NK-92 (cell line): ENCODE results near the gene PTPRN2.
"Not testable (repeated sequence)": the region's sequence is repeated elsewhere in the genome, so short reads cannot be mapped to it uniquely, and the experiment has no call there.

ENCODE experiments used
- DNase-seq: peaks from one replicate; lab custom pipeline; 2025; ENCODE audit not compliant: unreplicated experiment; lab: John Stamatoyannopoulos, UW

The PTPRN2 gene

GRCh38 chr7:157703131-157703530, 884.5 kb downstream of the PTPRN2 start:
- DNase-seq, result no peak

GRCh38 chr7:157702311-157703023, 885.2 kb downstream of the PTPRN2 start:
- DNase-seq, result no peak

GRCh38 chr7:157701395-157702180, 886.0 kb downstream of the PTPRN2 start:
- not testable (repeated sequence) for DNase-seq

- DNase-seq, result no peak
These were observed 887.2 kb downstream of the PTPRN2 start for GRCh38 chr7:157700231-157701005.

GRCh38 chr7:157699357-157700013, 888.1 kb downstream of the PTPRN2 start:
- no peak for DNase-seq

GRCh38 chr7:157697287-157697686, 890.3 kb downstream of the PTPRN2 start:
- DNase-seq, result not testable (repeated sequence)

GRCh38 chr7:157695609-157696008, 892.0 kb downstream of the PTPRN2 start:
- not testable (repeated sequence) for DNase-seq

- no peak for DNase-seq
These were observed 893.3 kb downstream of the PTPRN2 start for GRCh38 chr7:157694376-157694665.

- DNase-seq, result no peak
These were observed 893.9 kb downstream of the PTPRN2 start for GRCh38 chr7:157693521-157694375.

GRCh38 chr7:157693071-157693520, 894.5 kb downstream of the PTPRN2 start:
- DNase-seq, result no peak

- DNase-seq, result no peak
These were observed 895.1 kb downstream of the PTPRN2 start for GRCh38 chr7:157692460-157693011.

- DNase-seq, result no peak
These were observed 895.8 kb downstream of the PTPRN2 start for GRCh38 chr7:157691586-157692459.

GRCh38 chr7:157690833-157691585, 896.6 kb downstream of the PTPRN2 start:
- no peak for DNase-seq

GRCh38 chr7:157690058-157690832, 897.4 kb downstream of the PTPRN2 start:
- no peak for DNase-seq

- no peak for DNase-seq
These were observed 898.2 kb downstream of the PTPRN2 start for GRCh38 chr7:157689269-157690057.

- no peak for DNase-seq
These were observed 898.9 kb downstream of the PTPRN2 start for GRCh38 chr7:157688533-157689268.
